ENCODE results near the gene PDIA5. TPM values are rescaled to one million over a fixed set of nuclear protein-coding genes. Genes with fewer than 3 reads are reported as not detected.

Gene PDIA5
- total and polyA plus RNA-seq, 4 donors, result 36.8 to 94.6 (median 63.3) TPM

DNA sequence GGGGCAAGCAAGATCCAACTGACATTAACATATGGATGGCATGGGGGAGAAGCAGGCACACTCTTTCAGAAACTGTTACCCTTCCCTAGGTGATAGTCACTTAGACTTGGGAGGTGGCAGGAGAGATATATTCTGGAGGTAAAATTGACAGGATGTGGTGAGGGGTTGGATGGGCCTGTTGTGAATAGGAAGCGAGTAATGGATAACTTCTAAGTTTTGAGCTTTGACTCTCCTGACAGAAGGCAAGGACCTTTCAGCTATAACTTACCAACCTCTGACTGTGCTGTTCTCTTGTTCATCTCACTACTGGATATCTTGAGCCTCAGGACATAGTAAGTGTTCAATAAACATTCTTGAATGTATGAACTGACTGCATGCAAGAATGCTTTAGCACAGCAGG lies 1.9 kb upstream of the PDIA5 start:
- H3K4me1 ChIP-seq (ENCODE audit: control insufficient read depth in 4 of 4, insufficient read depth in 4 of 4, low read length in 3 of 4), result peaks cover 0 to 22% (median 13%) of the 10 kb centered on the region in 4 donors
- no peak for DNase-seq (ENCODE audit: low spot score)
- H3K27ac ChIP-seq (ENCODE audit: low read depth in 1 of 2, low read length in 2 of 2), result no peak overlapping the region
- WGBS, result 6% methylated on average over 1 of the region's 1 CpG
- no peaks in the 10 kb centered on the region for H3K36me3 ChIP-seq (ENCODE audit: control insufficient read depth in 4 of 4, insufficient read depth in 3 of 4, low read depth in 1 of 4, low read length in 3 of 4)
- H3K9ac ChIP-seq (ENCODE audit: low read depth in 1 of 2, low read length in 2 of 2), result no peak overlapping the region
- no peak overlapping the region for H3K4me3 ChIP-seq (ENCODE audit: low read depth in 1 of 3, low read length in 3 of 3)
- no peak for TF ChIP-seq TAF1 (conservative IDR thresholded peaks at IDR 0.05)
- TF ChIP-seq, protein P1, sequence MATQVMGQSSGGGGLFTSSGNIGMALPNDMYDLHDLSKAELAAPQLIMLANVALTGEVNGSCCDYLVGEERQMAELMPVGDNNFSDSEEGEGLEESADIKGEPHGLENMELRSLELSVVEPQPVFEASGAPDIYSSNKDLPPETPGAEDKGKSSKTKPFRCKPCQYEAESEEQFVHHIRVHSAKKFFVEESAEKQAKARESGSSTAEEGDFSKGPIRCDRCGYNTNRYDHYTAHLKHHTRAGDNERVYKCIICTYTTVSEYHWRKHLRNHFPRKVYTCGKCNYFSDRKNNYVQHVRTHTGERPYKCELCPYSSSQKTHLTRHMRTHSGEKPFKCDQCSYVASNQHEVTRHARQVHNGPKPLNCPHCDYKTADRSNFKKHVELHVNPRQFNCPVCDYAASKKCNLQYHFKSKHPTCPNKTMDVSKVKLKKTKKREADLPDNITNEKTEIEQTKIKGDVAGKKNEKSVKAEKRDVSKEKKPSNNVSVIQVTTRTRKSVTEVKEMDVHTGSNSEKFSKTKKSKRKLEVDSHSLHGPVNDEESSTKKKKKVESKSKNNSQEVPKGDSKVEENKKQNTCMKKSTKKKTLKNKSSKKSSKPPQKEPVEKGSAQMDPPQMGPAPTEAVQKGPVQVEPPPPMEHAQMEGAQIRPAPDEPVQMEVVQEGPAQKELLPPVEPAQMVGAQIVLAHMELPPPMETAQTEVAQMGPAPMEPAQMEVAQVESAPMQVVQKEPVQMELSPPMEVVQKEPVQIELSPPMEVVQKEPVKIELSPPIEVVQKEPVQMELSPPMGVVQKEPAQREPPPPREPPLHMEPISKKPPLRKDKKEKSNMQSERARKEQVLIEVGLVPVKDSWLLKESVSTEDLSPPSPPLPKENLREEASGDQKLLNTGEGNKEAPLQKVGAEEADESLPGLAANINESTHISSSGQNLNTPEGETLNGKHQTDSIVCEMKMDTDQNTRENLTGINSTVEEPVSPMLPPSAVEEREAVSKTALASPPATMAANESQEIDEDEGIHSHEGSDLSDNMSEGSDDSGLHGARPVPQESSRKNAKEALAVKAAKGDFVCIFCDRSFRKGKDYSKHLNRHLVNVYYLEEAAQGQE (IDR thresholded peaks at IDR 0.05), result no peak
- no peak for TF ChIP-seq RXRA (IDR thresholded peaks at IDR 0.05)
- TF ChIP-seq, protein P2, sequence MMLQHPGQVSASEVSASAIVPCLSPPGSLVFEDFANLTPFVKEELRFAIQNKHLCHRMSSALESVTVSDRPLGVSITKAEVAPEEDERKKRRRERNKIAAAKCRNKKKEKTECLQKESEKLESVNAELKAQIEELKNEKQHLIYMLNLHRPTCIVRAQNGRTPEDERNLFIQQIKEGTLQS (IDR thresholded peaks at IDR 0.05), result no peak
- TF ChIP-seq NR2F2 (IDR thresholded peaks at IDR 0.05), result no peak
- TF ChIP-seq GABPA (IDR thresholded peaks at IDR 0.05 in 1 of 2, conservative IDR thresholded peaks at IDR 0.05 in 1 of 2), result no peak
- no peak for TF ChIP-seq FOXA1 (IDR thresholded peaks at IDR 0.05)
- TF ChIP-seq EGR1 (IDR thresholded peaks at IDR 0.05; ENCODE audit: low read depth in 2 of 2), result no peak
- no peak for TF ChIP-seq FOXA2 (IDR thresholded peaks at IDR 0.05)
- no peaks in the 10 kb centered on the region for H3K9me3 ChIP-seq (ENCODE audit: control insufficient read depth in 4 of 4, low read length in 3 of 4)
- H3K27me3 ChIP-seq (ENCODE audit: control insufficient read depth in 4 of 4, insufficient read depth in 4 of 4, low read length in 3 of 4), result no peaks in the 10 kb centered on the region

DNA sequence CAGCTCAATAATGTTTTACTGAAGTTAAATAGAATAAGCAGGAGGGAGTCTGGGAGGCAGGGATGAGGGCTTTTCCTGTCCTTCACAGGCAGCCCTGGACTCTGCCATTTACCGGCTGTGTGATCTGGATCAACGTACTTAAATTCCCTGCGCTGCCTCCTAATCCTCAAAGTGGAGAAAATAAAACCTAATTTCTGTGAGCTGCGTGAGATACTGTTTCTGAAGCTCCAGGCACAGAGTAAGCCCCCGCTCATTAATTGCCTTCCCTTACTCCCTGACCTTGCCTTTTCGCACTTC lies 278 bp upstream of the PDIA5 start:
- no peak for TF ChIP-seq GABPA (IDR thresholded peaks at IDR 0.05 in 1 of 2, conservative IDR thresholded peaks at IDR 0.05 in 1 of 2)
- TF ChIP-seq, protein P2 (IDR thresholded peaks at IDR 0.05), result no peak
- no peak for TF ChIP-seq RXRA (IDR thresholded peaks at IDR 0.05)
- no peak for TF ChIP-seq TAF1 (conservative IDR thresholded peaks at IDR 0.05)
- TF ChIP-seq, protein P3, sequence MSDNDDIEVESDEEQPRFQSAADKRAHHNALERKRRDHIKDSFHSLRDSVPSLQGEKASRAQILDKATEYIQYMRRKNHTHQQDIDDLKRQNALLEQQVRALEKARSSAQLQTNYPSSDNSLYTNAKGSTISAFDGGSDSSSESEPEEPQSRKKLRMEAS (IDR thresholded peaks at IDR 0.05), result no peak
- no peak for TF ChIP-seq HNF4A (conservative IDR thresholded peaks at IDR 0.05)
- TF ChIP-seq NR2F2 (IDR thresholded peaks at IDR 0.05), result no peak
- no peak for TF ChIP-seq FOXA1 (IDR thresholded peaks at IDR 0.05)
- no peak for TF ChIP-seq YY1 (IDR thresholded peaks at IDR 0.05)
- no peak for TF ChIP-seq RAD21 (IDR thresholded peaks at IDR 0.05)
- no peak for TF ChIP-seq EGR1 (IDR thresholded peaks at IDR 0.05; ENCODE audit: low read depth in 2 of 2)
- TF ChIP-seq, protein P4, sequence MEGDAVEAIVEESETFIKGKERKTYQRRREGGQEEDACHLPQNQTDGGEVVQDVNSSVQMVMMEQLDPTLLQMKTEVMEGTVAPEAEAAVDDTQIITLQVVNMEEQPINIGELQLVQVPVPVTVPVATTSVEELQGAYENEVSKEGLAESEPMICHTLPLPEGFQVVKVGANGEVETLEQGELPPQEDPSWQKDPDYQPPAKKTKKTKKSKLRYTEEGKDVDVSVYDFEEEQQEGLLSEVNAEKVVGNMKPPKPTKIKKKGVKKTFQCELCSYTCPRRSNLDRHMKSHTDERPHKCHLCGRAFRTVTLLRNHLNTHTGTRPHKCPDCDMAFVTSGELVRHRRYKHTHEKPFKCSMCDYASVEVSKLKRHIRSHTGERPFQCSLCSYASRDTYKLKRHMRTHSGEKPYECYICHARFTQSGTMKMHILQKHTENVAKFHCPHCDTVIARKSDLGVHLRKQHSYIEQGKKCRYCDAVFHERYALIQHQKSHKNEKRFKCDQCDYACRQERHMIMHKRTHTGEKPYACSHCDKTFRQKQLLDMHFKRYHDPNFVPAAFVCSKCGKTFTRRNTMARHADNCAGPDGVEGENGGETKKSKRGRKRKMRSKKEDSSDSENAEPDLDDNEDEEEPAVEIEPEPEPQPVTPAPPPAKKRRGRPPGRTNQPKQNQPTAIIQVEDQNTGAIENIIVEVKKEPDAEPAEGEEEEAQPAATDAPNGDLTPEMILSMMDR (IDR thresholded peaks at IDR 0.05; ENCODE audit: low read depth, low read length, missing input control), result no peak
- TF ChIP-seq, protein P5, sequence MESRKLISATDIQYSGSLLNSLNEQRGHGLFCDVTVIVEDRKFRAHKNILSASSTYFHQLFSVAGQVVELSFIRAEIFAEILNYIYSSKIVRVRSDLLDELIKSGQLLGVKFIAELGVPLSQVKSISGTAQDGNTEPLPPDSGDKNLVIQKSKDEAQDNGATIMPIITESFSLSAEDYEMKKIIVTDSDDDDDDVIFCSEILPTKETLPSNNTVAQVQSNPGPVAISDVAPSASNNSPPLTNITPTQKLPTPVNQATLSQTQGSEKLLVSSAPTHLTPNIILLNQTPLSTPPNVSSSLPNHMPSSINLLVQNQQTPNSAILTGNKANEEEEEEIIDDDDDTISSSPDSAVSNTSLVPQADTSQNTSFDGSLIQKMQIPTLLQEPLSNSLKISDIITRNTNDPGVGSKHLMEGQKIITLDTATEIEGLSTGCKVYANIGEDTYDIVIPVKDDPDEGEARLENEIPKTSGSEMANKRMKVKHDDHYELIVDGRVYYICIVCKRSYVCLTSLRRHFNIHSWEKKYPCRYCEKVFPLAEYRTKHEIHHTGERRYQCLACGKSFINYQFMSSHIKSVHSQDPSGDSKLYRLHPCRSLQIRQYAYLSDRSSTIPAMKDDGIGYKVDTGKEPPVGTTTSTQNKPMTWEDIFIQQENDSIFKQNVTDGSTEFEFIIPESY (IDR thresholded peaks at IDR 0.05), result no peak
- Histone ChIP-seq H3K36me3 (ENCODE audit: control insufficient read depth in 4 of 4, insufficient read depth in 3 of 4, low read depth in 1 of 4, low read length in 3 of 4) (no peaks in the 10 kb centered on the region), H3K9ac (ENCODE audit: low read depth in 1 of 2, low read length in 2 of 2) (peak overlapping the region in 1 of 2 donors; percentile 2), H3K4me3 (ENCODE audit: low read depth in 1 of 3, low read length in 3 of 3) (peak overlapping the region in 1 of 3 donors; percentile 94), H3K9me3 (ENCODE audit: control insufficient read depth in 4 of 4, low read length in 3 of 4) (no peaks in the 10 kb centered on the region), H3K27ac (ENCODE audit: low read depth in 1 of 2, low read length in 2 of 2) (peak overlapping the region; percentile 93 to 95), H3K4me1 (ENCODE audit: control insufficient read depth in 4 of 4, insufficient read depth in 4 of 4, low read length in 3 of 4) (peaks cover 6 to 36% (median 27%) of the 10 kb centered on the region in 4 donors), H3K27me3 (ENCODE audit: control insufficient read depth in 4 of 4, insufficient read depth in 4 of 4, low read length in 3 of 4) (no peaks in the 10 kb centered on the region)
- 11% methylated on average over 6 of the region's 6 CpGs for WGBS
- DNase-seq (ENCODE audit: low spot score), result no peak
